ENCODE measurements around the gene CIAO3. TPM values are rescaled to one million over a fixed set of nuclear protein-coding genes. Genes with fewer than 3 reads are reported as not detected.

The CIAO3 gene
- total RNA-seq, 1 experiment from 2014 or later: 44.5 TPM

DNA sequence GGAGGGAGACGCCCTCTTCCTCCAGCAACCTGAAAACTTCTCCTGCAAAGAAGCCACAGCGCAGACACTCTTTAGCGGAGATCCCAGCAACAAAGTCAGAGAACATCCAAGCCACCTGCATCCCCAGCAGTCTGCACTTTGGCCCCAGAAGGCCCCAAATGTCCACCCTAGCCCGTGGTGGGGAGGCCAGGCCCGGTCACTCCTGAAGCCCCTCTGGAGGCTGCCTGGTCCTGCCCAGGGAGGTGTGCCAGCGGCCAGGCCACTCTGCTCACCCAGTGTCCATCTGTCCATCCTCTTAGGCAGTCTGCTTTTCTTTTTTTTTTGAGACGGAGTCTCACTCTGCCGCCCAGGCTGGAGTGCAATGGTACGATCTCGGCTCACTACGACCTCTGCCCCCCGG is 8.5 kb downstream of the CIAO3 start:
- TF ChIP-seq, protein P1, sequence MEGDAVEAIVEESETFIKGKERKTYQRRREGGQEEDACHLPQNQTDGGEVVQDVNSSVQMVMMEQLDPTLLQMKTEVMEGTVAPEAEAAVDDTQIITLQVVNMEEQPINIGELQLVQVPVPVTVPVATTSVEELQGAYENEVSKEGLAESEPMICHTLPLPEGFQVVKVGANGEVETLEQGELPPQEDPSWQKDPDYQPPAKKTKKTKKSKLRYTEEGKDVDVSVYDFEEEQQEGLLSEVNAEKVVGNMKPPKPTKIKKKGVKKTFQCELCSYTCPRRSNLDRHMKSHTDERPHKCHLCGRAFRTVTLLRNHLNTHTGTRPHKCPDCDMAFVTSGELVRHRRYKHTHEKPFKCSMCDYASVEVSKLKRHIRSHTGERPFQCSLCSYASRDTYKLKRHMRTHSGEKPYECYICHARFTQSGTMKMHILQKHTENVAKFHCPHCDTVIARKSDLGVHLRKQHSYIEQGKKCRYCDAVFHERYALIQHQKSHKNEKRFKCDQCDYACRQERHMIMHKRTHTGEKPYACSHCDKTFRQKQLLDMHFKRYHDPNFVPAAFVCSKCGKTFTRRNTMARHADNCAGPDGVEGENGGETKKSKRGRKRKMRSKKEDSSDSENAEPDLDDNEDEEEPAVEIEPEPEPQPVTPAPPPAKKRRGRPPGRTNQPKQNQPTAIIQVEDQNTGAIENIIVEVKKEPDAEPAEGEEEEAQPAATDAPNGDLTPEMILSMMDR (IDR thresholded peaks at IDR 0.05; ENCODE audit: insufficient read depth in 1 of 2, low read depth in 1 of 2, low read length in 1 of 2, severe bottlenecking in 1 of 2, unreplicated experiment in 1 of 2): no peak
- H3K27me3 Mint-ChIP-seq (ENCODE audit: insufficient read depth, unreplicated experiment): no peaks in the 10 kb centered on the region
- Histone ChIP-seq H3K4me1 (no peaks in the 10 kb centered on the region), H3K36me3 (ENCODE audit: control insufficient read depth, insufficient read depth, low read length) (no peaks in the 10 kb centered on the region; the same call in 1 of the 2 replicates), H3K9me3 (no peaks in the 10 kb centered on the region), H3K4me3 (ENCODE audit: low read depth, low read length) (no peak overlapping the region), H3K27me3 (replicated peaks; ENCODE audit: control insufficient read depth, insufficient read depth, low read length) (no peaks in the 10 kb centered on the region)
- CTCF ChIA-PET: interaction anchor here (0.8 to 0.9 kb wide), 2 partner anchors 8 to 21 kb away, joined by 3 to 4 read pairs; no protein-coding TSS in a partner anchor
- no peak overlapping the region for H3K4me3 Mint-ChIP-seq (ENCODE audit: unreplicated experiment)
- DNase-seq: no peak
- H3K4me1 Mint-ChIP-seq (ENCODE audit: low read depth, unreplicated experiment): no peaks in the 10 kb centered on the region
- POLR2A ChIA-PET: no interaction called here
- no peaks in the 10 kb centered on the region for H3K9me3 Mint-ChIP-seq (ENCODE audit: unreplicated experiment)
- no TSS peak for BruUV-seq (replicated peaks)
- intact Hi-C loops (cut with micrococcal nuclease; ENCODE audit: unreplicated experiment): no loop called here
- H3K36me3 Mint-ChIP-seq (ENCODE audit: insufficient read depth, unreplicated experiment): peaks cover 39% of the 10 kb centered on the region
- no peak overlapping the region for H3K27ac Mint-ChIP-seq (ENCODE audit: unreplicated experiment)

DNA sequence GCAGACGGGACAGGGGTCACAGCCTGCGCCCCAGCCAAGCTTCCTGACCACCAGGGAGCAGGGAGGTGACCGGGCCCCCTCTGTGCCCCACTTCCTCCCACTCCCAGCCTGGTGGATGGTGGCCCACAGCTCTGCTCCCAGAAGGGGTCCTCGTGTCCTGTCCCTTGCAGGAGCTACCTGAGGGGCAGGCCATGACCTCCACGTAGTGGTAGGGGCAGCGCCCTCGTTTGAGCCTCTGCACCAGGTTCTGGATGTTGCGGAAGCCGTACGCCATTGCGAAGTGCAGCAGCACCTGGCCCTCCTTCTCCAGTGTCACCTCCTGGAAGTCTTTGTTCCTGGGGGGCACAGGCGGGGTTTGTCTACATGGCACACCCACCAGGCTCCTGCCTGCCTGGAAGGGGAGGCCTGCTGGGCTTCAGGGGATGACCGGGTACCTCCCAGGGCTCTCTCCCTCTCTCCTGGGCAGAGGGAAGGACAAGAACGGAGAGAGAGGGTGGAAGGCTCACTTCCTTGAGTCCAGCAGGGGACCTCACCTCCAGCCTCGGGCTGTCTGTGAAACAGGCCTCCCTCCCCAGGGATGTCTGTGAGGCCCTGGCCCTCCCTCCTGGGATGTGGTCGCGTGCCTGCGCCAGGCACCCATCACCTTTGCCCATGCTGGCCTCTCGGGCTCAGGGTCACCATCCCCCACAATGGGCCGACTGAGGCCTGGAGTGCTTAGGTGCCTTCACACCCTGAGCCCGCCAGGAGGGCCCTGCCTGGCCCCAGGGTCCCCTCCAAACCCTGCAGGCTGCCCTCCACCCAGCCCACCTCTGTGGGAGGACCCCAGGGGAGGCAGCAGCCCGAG is 9.9 kb downstream of the CIAO3 start:
- no peak for DNase-seq
- Mint-ChIP-seq H3K27me3 (ENCODE audit: insufficient read depth, unreplicated experiment) (no peaks in the 10 kb centered on the region), H3K4me3 (ENCODE audit: unreplicated experiment) (no peak overlapping the region), H3K9me3 (ENCODE audit: unreplicated experiment) (no peaks in the 10 kb centered on the region), H3K27ac (ENCODE audit: unreplicated experiment) (no peak overlapping the region), H3K36me3 (ENCODE audit: insufficient read depth, unreplicated experiment) (peaks cover 33% of the 10 kb centered on the region), H3K4me1 (ENCODE audit: low read depth, unreplicated experiment) (no peaks in the 10 kb centered on the region)
- Histone ChIP-seq H3K27me3 (replicated peaks; ENCODE audit: control insufficient read depth, insufficient read depth, low read length) (no peaks in the 10 kb centered on the region), H3K4me1 (peaks cover 3% of the 10 kb centered on the region; the same call in 1 of the 2 replicates), H3K4me3 (ENCODE audit: low read depth, low read length) (no peak overlapping the region), H3K9me3 (no peaks in the 10 kb centered on the region), H3K36me3 (ENCODE audit: control insufficient read depth, insufficient read depth, low read length) (no peaks in the 10 kb centered on the region)
- ChIA-PET POLR2A (interaction anchor here (0.8 kb wide), 1 partner anchor 10 kb away, joined by 3 read pairs; the partner anchor contains the start of gene ANTKMT), CTCF (no interaction called here)
- intact Hi-C loops (cut with micrococcal nuclease; ENCODE audit: unreplicated experiment): no loop called here
- TF ChIP-seq, protein P1 (IDR thresholded peaks at IDR 0.05; ENCODE audit: insufficient read depth in 1 of 2, low read depth in 1 of 2, low read length in 1 of 2, severe bottlenecking in 1 of 2, unreplicated experiment in 1 of 2): no peak
- BruUV-seq (replicated peaks): no TSS peak

DNA sequence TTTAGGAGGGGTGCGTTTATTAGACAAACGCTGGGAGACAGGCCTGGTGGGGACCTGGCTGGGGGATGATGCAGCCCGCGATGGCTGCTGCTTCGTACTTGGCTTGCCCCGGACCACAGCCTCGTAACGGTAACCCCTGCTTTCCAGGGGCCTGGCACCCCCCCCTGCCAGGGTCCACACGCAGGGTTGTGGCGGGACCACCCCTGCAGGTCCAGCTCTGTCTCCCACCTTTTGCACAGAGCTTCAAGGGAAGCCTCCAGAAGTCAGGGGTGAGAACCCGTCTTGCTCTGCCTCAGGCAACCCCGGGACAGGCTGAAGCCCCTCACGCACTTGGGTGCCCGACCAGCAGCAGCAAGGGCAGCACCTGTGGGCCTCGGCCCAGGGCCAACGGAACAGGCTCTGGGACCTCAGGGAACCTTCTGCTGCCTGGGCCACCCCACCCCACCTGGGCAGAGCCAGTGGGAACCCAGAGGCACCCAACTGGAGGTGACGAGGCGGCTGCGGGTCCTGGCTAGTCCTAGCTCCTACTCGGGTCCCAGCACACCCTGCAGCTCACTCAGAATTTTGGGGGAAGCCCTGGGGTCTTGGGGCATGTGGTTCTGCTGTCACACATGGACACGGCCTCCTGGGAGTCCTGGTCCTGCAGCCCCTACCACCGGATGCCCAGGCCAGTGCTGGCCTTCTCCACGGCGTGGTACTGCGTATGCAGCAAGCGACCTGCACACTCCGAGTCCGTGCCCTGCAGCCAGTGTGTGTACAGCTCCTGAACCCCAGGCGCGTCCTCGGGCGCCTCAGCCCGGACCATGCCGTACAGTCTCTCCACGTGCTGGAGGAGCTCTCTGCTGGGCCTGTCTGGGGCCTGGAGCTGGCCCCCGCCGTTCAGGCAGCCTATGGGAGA is 10.8 kb downstream of the CIAO3 start:
- Mint-ChIP-seq H3K27me3 (ENCODE audit: insufficient read depth, unreplicated experiment) (no peaks in the 10 kb centered on the region), H3K36me3 (ENCODE audit: insufficient read depth, unreplicated experiment) (peaks cover 32% of the 10 kb centered on the region), H3K9me3 (ENCODE audit: unreplicated experiment) (no peaks in the 10 kb centered on the region), H3K27ac (ENCODE audit: unreplicated experiment) (no peak overlapping the region), H3K4me1 (ENCODE audit: low read depth, unreplicated experiment) (no peaks in the 10 kb centered on the region), H3K4me3 (ENCODE audit: unreplicated experiment) (no peak overlapping the region)
- Histone ChIP-seq H3K36me3 (ENCODE audit: control insufficient read depth, insufficient read depth, low read length) (no peaks in the 10 kb centered on the region), H3K4me3 (ENCODE audit: low read depth, low read length) (no peak overlapping the region), H3K9me3 (no peaks in the 10 kb centered on the region), H3K4me1 (peaks cover 3% of the 10 kb centered on the region; the same call in 1 of the 2 replicates), H3K27me3 (replicated peaks; ENCODE audit: control insufficient read depth, insufficient read depth, low read length) (no peaks in the 10 kb centered on the region)
- no peak for DNase-seq
- no TSS peak for BruUV-seq (replicated peaks)
- TF ChIP-seq, protein P1 (IDR thresholded peaks at IDR 0.05; ENCODE audit: insufficient read depth in 1 of 2, low read depth in 1 of 2, low read length in 1 of 2, severe bottlenecking in 1 of 2, unreplicated experiment in 1 of 2): no peak
- intact Hi-C loops (cut with micrococcal nuclease; ENCODE audit: unreplicated experiment): no loop called here
- ChIA-PET POLR2A (interaction anchor here (0.6 kb wide), 1 partner anchor 19 kb away, joined by 3 read pairs; no protein-coding TSS in a partner anchor), CTCF (interaction anchor here (0.6 kb wide), 1 partner anchor 600 kb away, joined by 4 read pairs; no protein-coding TSS in a partner anchor)
